GM23338 (cell line): Measurements from ENCODE around the gene BAX. TPM values are rescaled to one million over a fixed set of nuclear protein-coding genes. Genes with fewer than 3 reads are reported as not detected.

Source experiments
- ATAC-seq: fragments of 200-7000 bp; cut with Tn5 transposase; 3 replicates; pipeline ENCODE4 v1.9.1; 2020
- DNase-seq: peaks from one replicate; pipeline ENCODE4 v3.0.0-alpha.2; 2015; ENCODE audit warnings: low spot score
- H2AFZ ChIP-seq: fragments of 200-600 bp; sonication (generic); 2 replicates; pipeline ENCODE4 v1.8.0; 2016; ENCODE audit warnings: antibody characterized with exemption, mild to moderate bottlenecking, moderate library complexity
- H3F3A ChIP-seq: fragments of 200-600 bp; sonication (generic); replicated peaks from 2 replicates; pipeline ENCODE4 v1.8.0; 2017; ENCODE audit warnings: antibody characterized with exemption, mixed run types, low read depth
- H3K27ac ChIP-seq: fragments of 200-600 bp; sonication (generic); 2 replicates; pipeline ENCODE4 v1.6.1; 2016; ENCODE audit warnings: low read depth
- H3K27me3 ChIP-seq: fragments of 200-600 bp; sonication (generic); 2 replicates; pipeline ENCODE4 v1.8.0; 2016; ENCODE audit warnings: mild to moderate bottlenecking, mixed run types, moderate library complexity; ENCODE audit not compliant: insufficient read depth
- H3K36me3 ChIP-seq: fragments of 200-600 bp; sonication (generic); 2 replicates; pipeline ENCODE4 v1.8.0; 2016; ENCODE audit warnings: mild to moderate bottlenecking; ENCODE audit not compliant: insufficient read depth
- H3K4me1 ChIP-seq: fragments of 200-600 bp; sonication (generic); 2 replicates; pipeline ENCODE4 v1.8.0; 2016; ENCODE audit warnings: mild to moderate bottlenecking, moderate library complexity; ENCODE audit not compliant: insufficient read depth
- H3K4me2 ChIP-seq: fragments of 200-600 bp; sonication (generic); 2 replicates; pipeline ENCODE4 v1.7.1; 2017; ENCODE audit warnings: mixed run types
- H3K4me3 ChIP-seq: fragments of 200-600 bp; sonication (generic); 2 replicates; pipeline ENCODE4 v1.6.1; 2016; ENCODE audit warnings: mixed run types
- H3K79me2 ChIP-seq: fragments of 200-600 bp; sonication (generic); replicated peaks from 2 replicates; pipeline ENCODE4 v1.8.0; 2017; ENCODE audit warnings: mild to moderate bottlenecking; ENCODE audit not compliant: insufficient read depth
- H3K9me2 ChIP-seq: fragments of 200-600 bp; sonication (generic); 2 replicates; pipeline ENCODE4 v1.8.0; 2017; ENCODE audit not compliant: insufficient read depth
- H4K20me1 ChIP-seq: fragments of 200-600 bp; sonication (generic); replicated peaks from 2 replicates; pipeline ENCODE4 v1.8.0; 2017; ENCODE audit warnings: mild to moderate bottlenecking; ENCODE audit not compliant: insufficient read depth
- H3K27ac Mint-ChIP-seq: 2 replicates; pipeline ENCODE4 v1.8.0; 2020; ENCODE audit warnings: inconsistent platforms, mild to moderate bottlenecking, moderate library complexity, mixed read lengths
- H3K27me3 Mint-ChIP-seq: 3 replicates; pipeline ENCODE4 v1.8.0; 2022; ENCODE audit warnings: low read depth, mild to moderate bottlenecking, moderate library complexity, mixed read lengths, inconsistent platforms; ENCODE audit not compliant: insufficient read depth, poor library complexity
- H3K36me3 Mint-ChIP-seq: 3 replicates; pipeline ENCODE4 v1.8.0; 2021; ENCODE audit warnings: low read depth, mild to moderate bottlenecking, inconsistent platforms, moderate library complexity, mixed read lengths
- H3K4me1 Mint-ChIP-seq: 3 replicates; pipeline ENCODE4 v1.8.0; 2020; ENCODE audit warnings: mild to moderate bottlenecking, inconsistent platforms, mixed read lengths
- H3K4me3 Mint-ChIP-seq: 3 replicates; pipeline ENCODE4 v1.8.0; 2021; ENCODE audit warnings: moderate library complexity, mild to moderate bottlenecking, inconsistent platforms, mixed read lengths
- H3K9me3 Mint-ChIP-seq: 3 replicates; pipeline ENCODE4 v1.8.0; 2020; ENCODE audit warnings: moderate library complexity, mild to moderate bottlenecking, inconsistent platforms, mixed read lengths
- EZH2phosphoT487 ChIP-seq: fragments of 200-600 bp; sonication (generic); IDR thresholded peaks from one replicate; pipeline ENCODE4 v1.8.1; 2018; ENCODE audit warnings: antibody characterized with exemption; ENCODE audit not compliant: unreplicated experiment
- JUNB ChIP-seq: IDR thresholded peaks from one replicate; pipeline ENCODE4 v1.6.1; 2016; ENCODE audit warnings: antibody characterized with exemption; ENCODE audit not compliant: unreplicated experiment
- NANOG ChIP-seq: IDR thresholded peaks from 2 replicates; pipeline ENCODE4 v1.6.1; 2016; ENCODE audit warnings: antibody characterized with exemption, borderline replicate concordance
- ZNF114 ChIP-seq: fragments of 250-450 bp; sonication (Bioruptor Pico); IDR thresholded peaks from 2 replicates; pipeline ENCODE4 v1.5.0; 2020; ENCODE audit warnings: mild to moderate bottlenecking, moderate library complexity
- polyA plus RNA-seq: library from polyadenylated mRNA; unstranded; fragments of >200 nt; fragmentation: Nextera tagmentation; extraction: Ambion mirVana; gene quantifications from 2 replicates; pipeline ENCODE4 v1.2.1, GENCODE V29; 2016
- total RNA-seq: library from RNA; depleted of rRNA; stranded (reverse); fragments of >200 nt; shearing (Covaris generic); gene quantifications from 2 replicates; pipeline ENCODE4 v1.2.3, GENCODE V29; 2014
- TF ChIP-seq, protein P1 (sequence below): fragments of 250-450 bp; sonication (Bioruptor Pico); IDR thresholded peaks from 2 replicates; pipeline ENCODE4 v1.5.0; 2020; ENCODE audit warnings: mild to moderate bottlenecking, moderate library complexity
- TF ChIP-seq, protein P2 (sequence below): IDR thresholded peaks from 2 replicates; pipeline ENCODE4 v1.6.1; 2016; ENCODE audit warnings: antibody characterized with exemption
- TF ChIP-seq, protein P3 (sequence below), 2 experiments: fragments of 200-600 bp in 1 of 2; sonication (generic) in 1 of 2; conservative IDR thresholded peaks; 2 replicates each; pipeline versions ENCODE4 v1.5.1 to v1.6.1; 2016 to 2017; ENCODE audit warnings: antibody characterized with exemption in 2 of 2, low read depth in 2 of 2, mild to moderate bottlenecking in 2 of 2, moderate library complexity in 1 of 2

The BAX gene
- total and polyA plus RNA-seq, 2 experiments from 2014 or later: 179 to 261 TPM

DNA sequence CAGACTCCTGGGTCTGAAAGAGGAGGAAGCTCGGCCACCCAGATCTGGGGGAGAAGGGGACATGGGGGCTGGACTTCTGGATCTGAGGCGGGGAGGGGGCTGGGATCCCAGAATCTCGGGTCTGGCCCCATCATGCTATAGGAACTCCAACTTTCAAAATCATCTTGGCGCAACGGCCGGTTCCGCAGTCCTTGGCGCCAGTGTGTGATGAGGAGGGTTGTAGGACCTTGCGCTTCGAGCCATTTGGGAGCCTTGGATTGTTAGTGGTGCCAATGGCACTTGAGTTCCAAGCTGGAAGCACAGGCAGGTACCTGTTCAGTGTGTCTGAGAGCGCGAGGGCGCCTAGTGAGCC, 39.3 kb downstream of the BAX start (continued):
- TF ChIP-seq, protein P1, sequence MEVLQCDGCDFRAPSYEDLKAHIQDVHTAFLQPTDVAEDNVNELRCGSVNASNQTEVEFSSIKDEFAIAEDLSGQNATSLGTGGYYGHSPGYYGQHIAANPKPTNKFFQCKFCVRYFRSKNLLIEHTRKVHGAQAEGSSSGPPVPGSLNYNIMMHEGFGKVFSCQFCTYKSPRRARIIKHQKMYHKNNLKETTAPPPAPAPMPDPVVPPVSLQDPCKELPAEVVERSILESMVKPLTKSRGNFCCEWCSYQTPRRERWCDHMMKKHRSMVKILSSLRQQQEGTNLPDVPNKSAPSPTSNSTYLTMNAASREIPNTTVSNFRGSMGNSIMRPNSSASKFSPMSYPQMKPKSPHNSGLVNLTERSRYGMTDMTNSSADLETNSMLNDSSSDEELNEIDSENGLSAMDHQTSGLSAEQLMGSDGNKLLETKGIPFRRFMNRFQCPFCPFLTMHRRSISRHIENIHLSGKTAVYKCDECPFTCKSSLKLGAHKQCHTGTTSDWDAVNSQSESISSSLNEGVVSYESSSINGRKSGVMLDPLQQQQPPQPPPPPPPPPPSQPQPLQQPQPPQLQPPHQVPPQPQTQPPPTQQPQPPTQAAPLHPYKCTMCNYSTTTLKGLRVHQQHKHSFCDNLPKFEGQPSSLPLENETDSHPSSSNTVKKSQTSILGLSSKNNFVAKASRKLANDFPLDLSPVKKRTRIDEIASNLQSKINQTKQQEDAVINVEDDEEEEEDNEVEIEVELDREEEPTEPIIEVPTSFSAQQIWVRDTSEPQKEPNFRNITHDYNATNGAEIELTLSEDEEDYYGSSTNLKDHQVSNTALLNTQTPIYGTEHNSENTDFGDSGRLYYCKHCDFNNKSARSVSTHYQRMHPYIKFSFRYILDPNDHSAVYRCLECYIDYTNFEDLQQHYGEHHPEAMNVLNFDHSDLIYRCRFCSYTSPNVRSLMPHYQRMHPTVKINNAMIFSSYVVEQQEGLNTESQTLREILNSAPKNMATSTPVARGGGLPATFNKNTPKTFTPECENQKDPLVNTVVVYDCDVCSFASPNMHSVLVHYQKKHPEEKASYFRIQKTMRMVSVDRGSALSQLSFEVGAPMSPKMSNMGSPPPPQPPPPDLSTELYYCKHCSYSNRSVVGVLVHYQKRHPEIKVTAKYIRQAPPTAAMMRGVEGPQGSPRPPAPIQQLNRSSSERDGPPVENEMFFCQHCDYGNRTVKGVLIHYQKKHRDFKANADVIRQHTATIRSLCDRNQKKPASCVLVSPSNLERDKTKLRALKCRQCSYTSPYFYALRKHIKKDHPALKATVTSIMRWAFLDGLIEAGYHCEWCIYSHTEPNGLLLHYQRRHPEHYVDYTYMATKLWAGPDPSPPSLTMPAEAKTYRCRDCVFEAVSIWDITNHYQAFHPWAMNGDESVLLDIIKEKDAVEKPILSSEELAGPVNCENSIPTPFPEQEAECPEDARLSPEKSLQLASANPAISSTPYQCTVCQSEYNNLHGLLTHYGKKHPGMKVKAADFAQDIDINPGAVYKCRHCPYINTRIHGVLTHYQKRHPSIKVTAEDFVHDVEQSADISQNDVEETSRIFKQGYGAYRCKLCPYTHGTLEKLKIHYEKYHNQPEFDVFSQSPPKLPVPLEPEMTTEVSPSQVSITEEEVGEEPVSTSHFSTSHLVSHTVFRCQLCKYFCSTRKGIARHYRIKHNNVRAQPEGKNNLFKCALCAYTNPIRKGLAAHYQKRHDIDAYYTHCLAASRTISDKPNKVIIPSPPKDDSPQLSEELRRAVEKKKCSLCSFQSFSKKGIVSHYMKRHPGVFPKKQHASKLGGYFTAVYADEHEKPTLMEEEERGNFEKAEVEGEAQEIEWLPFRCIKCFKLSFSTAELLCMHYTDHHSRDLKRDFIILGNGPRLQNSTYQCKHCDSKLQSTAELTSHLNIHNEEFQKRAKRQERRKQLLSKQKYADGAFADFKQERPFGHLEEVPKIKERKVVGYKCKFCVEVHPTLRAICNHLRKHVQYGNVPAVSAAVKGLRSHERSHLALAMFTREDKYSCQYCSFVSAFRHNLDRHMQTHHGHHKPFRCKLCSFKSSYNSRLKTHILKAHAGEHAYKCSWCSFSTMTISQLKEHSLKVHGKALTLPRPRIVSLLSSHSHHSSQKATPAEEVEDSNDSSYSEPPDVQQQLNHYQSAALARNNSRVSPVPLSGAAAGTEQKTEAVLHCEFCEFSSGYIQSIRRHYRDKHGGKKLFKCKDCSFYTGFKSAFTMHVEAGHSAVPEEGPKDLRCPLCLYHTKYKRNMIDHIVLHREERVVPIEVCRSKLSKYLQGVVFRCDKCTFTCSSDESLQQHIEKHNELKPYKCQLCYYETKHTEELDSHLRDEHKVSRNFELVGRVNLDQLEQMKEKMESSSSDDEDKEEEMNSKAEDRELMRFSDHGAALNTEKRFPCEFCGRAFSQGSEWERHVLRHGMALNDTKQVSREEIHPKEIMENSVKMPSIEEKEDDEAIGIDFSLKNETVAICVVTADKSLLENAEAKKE: no peak
- TF ChIP-seq EZH2phosphoT487 (no peak), NANOG (no peak)

DNA sequence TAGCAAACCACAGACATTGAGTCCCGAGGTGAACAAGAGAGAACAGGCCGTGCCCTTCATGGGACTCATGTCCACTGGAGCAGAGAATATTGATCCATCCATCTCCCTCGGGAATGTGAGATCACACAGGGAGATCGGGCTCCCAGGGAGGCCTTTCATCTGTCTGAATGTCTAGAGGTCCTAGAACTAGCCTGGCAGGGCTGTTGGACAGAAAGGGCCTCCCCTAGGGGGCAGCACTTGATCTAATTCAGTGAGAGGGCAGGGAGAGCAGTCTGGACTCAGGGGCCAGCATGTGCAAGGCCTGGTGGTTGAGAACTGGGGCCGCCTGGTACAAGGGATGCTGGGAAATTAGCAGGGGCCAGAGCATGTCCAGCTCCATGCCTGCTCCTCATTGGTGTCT, 43.3 kb downstream of the BAX start:
- Histone ChIP-seq H2AFZ (no peak overlapping the region), H3K36me3 (0 out of 2 replicates have a peak, but pooled peaks cover 3% of the 10 kb centered on the region), H3K9me2 (no peaks in the 10 kb centered on the region), H3K4me3 (no peak overlapping the region), H3K4me1 (peaks cover 6% of the 10 kb centered on the region; the same call in 1 of the 2 replicates), H3K27ac (no peak overlapping the region), H3K4me2 (no peak overlapping the region), H3K27me3 (no peaks in the 10 kb centered on the region), H4K20me1 (peaks cover 17% of the 10 kb centered on the region), H3F3A (peaks cover 14% of the 10 kb centered on the region; the same call in 1 of the 2 replicates), H3K79me2 (peaks cover 50% of the 10 kb centered on the region)
- Mint-ChIP-seq H3K27ac (peak overlapping the region; percentile 78; the same call in 1 of the 2 replicates), H3K27me3 (peaks cover 16% of the 10 kb centered on the region), H3K36me3 (peaks cover 17% of the 10 kb centered on the region), H3K4me1 (peaks cover 28% of the 10 kb centered on the region), H3K9me3 (no peaks in the 10 kb centered on the region), H3K4me3 (no peak overlapping the region; the same call in 2 of the 3 replicates)
- DNase-seq (peak; percentile 95), ATAC-seq (peak; percentile 33)
- TF ChIP-seq JUNB (no peak), ZNF114 (CRISPR knock-in tag) (no peak)
- TF ChIP-seq, protein P1: no peak
- TF ChIP-seq, protein P2, sequence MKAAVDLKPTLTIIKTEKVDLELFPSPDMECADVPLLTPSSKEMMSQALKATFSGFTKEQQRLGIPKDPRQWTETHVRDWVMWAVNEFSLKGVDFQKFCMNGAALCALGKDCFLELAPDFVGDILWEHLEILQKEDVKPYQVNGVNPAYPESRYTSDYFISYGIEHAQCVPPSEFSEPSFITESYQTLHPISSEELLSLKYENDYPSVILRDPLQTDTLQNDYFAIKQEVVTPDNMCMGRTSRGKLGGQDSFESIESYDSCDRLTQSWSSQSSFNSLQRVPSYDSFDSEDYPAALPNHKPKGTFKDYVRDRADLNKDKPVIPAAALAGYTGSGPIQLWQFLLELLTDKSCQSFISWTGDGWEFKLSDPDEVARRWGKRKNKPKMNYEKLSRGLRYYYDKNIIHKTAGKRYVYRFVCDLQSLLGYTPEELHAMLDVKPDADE: no peak
- TF ChIP-seq, protein P3, sequence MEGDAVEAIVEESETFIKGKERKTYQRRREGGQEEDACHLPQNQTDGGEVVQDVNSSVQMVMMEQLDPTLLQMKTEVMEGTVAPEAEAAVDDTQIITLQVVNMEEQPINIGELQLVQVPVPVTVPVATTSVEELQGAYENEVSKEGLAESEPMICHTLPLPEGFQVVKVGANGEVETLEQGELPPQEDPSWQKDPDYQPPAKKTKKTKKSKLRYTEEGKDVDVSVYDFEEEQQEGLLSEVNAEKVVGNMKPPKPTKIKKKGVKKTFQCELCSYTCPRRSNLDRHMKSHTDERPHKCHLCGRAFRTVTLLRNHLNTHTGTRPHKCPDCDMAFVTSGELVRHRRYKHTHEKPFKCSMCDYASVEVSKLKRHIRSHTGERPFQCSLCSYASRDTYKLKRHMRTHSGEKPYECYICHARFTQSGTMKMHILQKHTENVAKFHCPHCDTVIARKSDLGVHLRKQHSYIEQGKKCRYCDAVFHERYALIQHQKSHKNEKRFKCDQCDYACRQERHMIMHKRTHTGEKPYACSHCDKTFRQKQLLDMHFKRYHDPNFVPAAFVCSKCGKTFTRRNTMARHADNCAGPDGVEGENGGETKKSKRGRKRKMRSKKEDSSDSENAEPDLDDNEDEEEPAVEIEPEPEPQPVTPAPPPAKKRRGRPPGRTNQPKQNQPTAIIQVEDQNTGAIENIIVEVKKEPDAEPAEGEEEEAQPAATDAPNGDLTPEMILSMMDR (conservative IDR thresholded peaks at IDR 0.05; ENCODE audit: low read depth in 2 of 2): peak; percentile 78 to 82
